Neural progenitor cell (in vitro differentiated cells): Measurements from ENCODE around the gene PSMG4. TPM values are rescaled to one million over a fixed set of nuclear protein-coding genes. Genes with fewer than 3 reads are reported as not detected.

ENCODE experiments used
- DNase-seq: peaks from one replicate; pipeline ENCODE4 v3.0.0-alpha.2; 2016; ENCODE audit warnings: low spot score
- H2AFZ ChIP-seq: fragments of 200-600 bp; sonication (generic); replicated peaks from 2 replicates; pipeline ENCODE4 v1.6.1; 2016; ENCODE audit warnings: antibody characterized with exemption
- H3F3A ChIP-seq: fragments of 200-600 bp; sonication (generic); 2 replicates; pipeline ENCODE4 v1.6.1; 2016; ENCODE audit warnings: antibody characterized with exemption, low read depth
- H3K27ac ChIP-seq: fragments of 200-600 bp; sonication (generic); 2 replicates; pipeline ENCODE4 v1.5.1; 2016; ENCODE audit warnings: mild to moderate bottlenecking
- H3K27me3 ChIP-seq: fragments of 200-600 bp; sonication (generic); 2 replicates; pipeline ENCODE4 v1.6.1; 2016; ENCODE audit warnings: mild to moderate bottlenecking, moderate library complexity
- H3K36me3 ChIP-seq: fragments of 200-600 bp; sonication (generic); 2 replicates; pipeline ENCODE4 v1.5.1; 2016
- H3K4me1 ChIP-seq: fragments of 200-600 bp; sonication (generic); 2 replicates; pipeline ENCODE4 v1.6.1; 2016; ENCODE audit warnings: mixed run types
- H3K4me2 ChIP-seq: fragments of 200-600 bp; sonication (generic); 2 replicates; pipeline ENCODE4 v1.6.1; 2016
- H3K4me3 ChIP-seq: fragments of 200-600 bp; sonication (generic); 2 replicates; pipeline ENCODE4 v1.5.1; 2016
- H3K79me2 ChIP-seq: fragments of 200-600 bp; sonication (generic); 2 replicates; pipeline ENCODE4 v1.6.1; 2016; ENCODE audit warnings: low read depth
- H3K9ac ChIP-seq: fragments of 200-600 bp; sonication (generic); 2 replicates; pipeline ENCODE4 v1.6.1; 2016
- H3K9me3 ChIP-seq: fragments of 200-600 bp; sonication (generic); 2 replicates; pipeline ENCODE4 v1.5.1; 2016; ENCODE audit warnings: low read depth
- H4K20me1 ChIP-seq: fragments of 200-600 bp; sonication (generic); 2 replicates; pipeline ENCODE4 v1.6.1; 2016; ENCODE audit warnings: low read depth
- H3K27ac Mint-ChIP-seq: 3 replicates; pipeline ENCODE4 v1.8.0; 2021; ENCODE audit warnings: mixed read lengths
- H3K27me3 Mint-ChIP-seq: 2 replicates; pipeline ENCODE4 v1.8.0; 2022; ENCODE audit warnings: low read depth, mild to moderate bottlenecking, inconsistent platforms, moderate library complexity, mixed read lengths; ENCODE audit not compliant: insufficient read depth
- H3K36me3 Mint-ChIP-seq: 3 replicates; pipeline ENCODE4 v1.8.0; 2021; ENCODE audit warnings: mixed read lengths
- H3K4me1 Mint-ChIP-seq: 3 replicates; pipeline ENCODE4 v1.8.0; 2021; ENCODE audit warnings: mixed read lengths
- H3K4me3 Mint-ChIP-seq: 3 replicates; pipeline ENCODE4 v1.8.0; 2021; ENCODE audit warnings: mild to moderate bottlenecking, moderate library complexity, mixed read lengths
- H3K9me3 Mint-ChIP-seq: 3 replicates; pipeline ENCODE4 v1.8.0; 2020; ENCODE audit warnings: mixed read lengths
- CTCF ChIP-seq: fragments of 200-600 bp; sonication (generic); IDR thresholded peaks from 2 replicates; pipeline ENCODE4 v1.5.1; 2017; ENCODE audit warnings: antibody characterized with exemption, mild to moderate bottlenecking
- EZH2 ChIP-seq: fragments of 200-600 bp; sonication (generic); IDR thresholded peaks from 2 replicates; pipeline ENCODE4 v1.6.1; 2017; ENCODE audit warnings: antibody characterized with exemption, mild to moderate bottlenecking, moderate library complexity
- EZH2phosphoT487 ChIP-seq: fragments of 200-600 bp; sonication (generic); IDR thresholded peaks from 2 replicates; pipeline ENCODE4 v1.6.1; 2017; ENCODE audit warnings: antibody characterized with exemption
- total RNA-seq: library from RNA; depleted of rRNA; stranded (reverse); fragments of >200 nt; gene quantifications from 2 replicates; pipeline ENCODE4 v1.2.3, GENCODE V29; 2015; ENCODE audit warnings: low replicate concordance

Gene PSMG4
- total RNA-seq, 1 donor from 2014 or later: 15.2 TPM

GRCh38 chr6:3287976-3288707, 29.4 kb downstream of the PSMG4 start:
- Histone ChIP-seq H3K4me2 (no peak overlapping the region), H3K79me2 (no peaks in the 10 kb centered on the region), H3K9me3 (no peaks in the 10 kb centered on the region), H3K27ac (no peak overlapping the region), H3K9ac (no peak overlapping the region), H4K20me1 (no peaks in the 10 kb centered on the region), H3K27me3 (no peaks in the 10 kb centered on the region), H3K36me3 (no peaks in the 10 kb centered on the region), H3K4me3 (no peak overlapping the region), H3K4me1 (no peaks in the 10 kb centered on the region), H2AFZ (no peak overlapping the region), H3F3A (no peaks in the 10 kb centered on the region)
- no peak for DNase-seq
- no peak for TF ChIP-seq CTCF
- TF ChIP-seq EZH2: no peak
- TF ChIP-seq EZH2phosphoT487: no peak
- Mint-ChIP-seq H3K27ac (peak overlapping the region; percentile 18), H3K36me3 (peaks cover 58% of the 10 kb centered on the region), H3K27me3 (peaks cover 7% of the 10 kb centered on the region), H3K4me1 (peaks cover 42% of the 10 kb centered on the region), H3K4me3 (no peak overlapping the region), H3K9me3 (no peaks in the 10 kb centered on the region)

GRCh38 chr6:3288711-3289663, 30.2 kb downstream of the PSMG4 start:
- Mint-ChIP-seq H3K9me3 (no peaks in the 10 kb centered on the region), H3K4me3 (no peak overlapping the region), H3K27ac (no peak overlapping the region), H3K36me3 (peaks cover 59% of the 10 kb centered on the region), H3K27me3 (peaks cover 7% of the 10 kb centered on the region), H3K4me1 (peaks cover 36% of the 10 kb centered on the region)
- Histone ChIP-seq H3K79me2 (no peaks in the 10 kb centered on the region), H3K4me3 (no peak overlapping the region), H3K4me1 (no peaks in the 10 kb centered on the region), H4K20me1 (no peaks in the 10 kb centered on the region), H3K27ac (no peak overlapping the region), H3K9ac (no peak overlapping the region), H3K9me3 (no peaks in the 10 kb centered on the region), H3F3A (no peaks in the 10 kb centered on the region), H2AFZ (no peak overlapping the region), H3K36me3 (no peaks in the 10 kb centered on the region), H3K27me3 (no peaks in the 10 kb centered on the region), H3K4me2 (no peak overlapping the region)
- no peak for DNase-seq
- no peak for TF ChIP-seq EZH2
- TF ChIP-seq CTCF: no peak
- TF ChIP-seq EZH2phosphoT487: no peak

GRCh38 chr6:3289664-3290055, 30.9 kb downstream of the PSMG4 start:
- Histone ChIP-seq H3K4me1 (peaks cover under 1% of the 10 kb centered on the region), H3K36me3 (no peaks in the 10 kb centered on the region), H3K27ac (no peak overlapping the region), H3F3A (no peaks in the 10 kb centered on the region), H3K4me3 (no peak overlapping the region), H3K27me3 (no peaks in the 10 kb centered on the region), H3K79me2 (no peaks in the 10 kb centered on the region), H2AFZ (no peak overlapping the region), H3K9ac (no peak overlapping the region), H4K20me1 (no peaks in the 10 kb centered on the region), H3K4me2 (no peak overlapping the region), H3K9me3 (no peaks in the 10 kb centered on the region)
- Mint-ChIP-seq H3K27me3 (peaks cover 7% of the 10 kb centered on the region), H3K9me3 (no peaks in the 10 kb centered on the region), H3K36me3 (peaks cover 62% of the 10 kb centered on the region), H3K27ac (peak overlapping the region; percentile 53), H3K4me3 (no peak overlapping the region), H3K4me1 (peaks cover 36% of the 10 kb centered on the region)
- no peak for DNase-seq
- no peak for TF ChIP-seq EZH2
- TF ChIP-seq CTCF: no peak
- TF ChIP-seq EZH2phosphoT487: no peak
